Calu3 (cell line): ENCODE data around the gene KIRREL3. TPM values are rescaled to one million over a fixed set of nuclear protein-coding genes. Genes with fewer than 3 reads are reported as not detected.

ENCODE experiments used
- BruUV-seq: library from RNA; stranded (reverse); fragments of 400-500 nt; replicated peaks from 2 replicates; lab custom pipeline; 2021; lab: Mats Ljungman, UMichigan
- CTCF ChIA-PET: fragments of 300-600 bp; sonication (Branson Sonifier 250); formaldehyde crosslinking; loops from one replicate; lab custom pipeline; 2022; ENCODE audit warnings: antibody characterized with exemption; lab: Charles Lee
- DNase-seq: peaks from one replicate; pipeline ENCODE4 v3.0.0; 2022
- H3K27ac Mint-ChIP-seq: one replicate; pipeline ENCODE4 v1.8.0; 2022; ENCODE audit warnings: mixed read lengths; ENCODE audit not compliant: unreplicated experiment
- H3K27me3 Mint-ChIP-seq: one replicate; pipeline ENCODE4 v1.8.0; 2022; ENCODE audit warnings: mixed read lengths; ENCODE audit not compliant: unreplicated experiment
- H3K36me3 Mint-ChIP-seq: one replicate; pipeline ENCODE4 v1.8.0; 2022; ENCODE audit warnings: mild to moderate bottlenecking, moderate library complexity, mixed read lengths; ENCODE audit not compliant: insufficient read depth, unreplicated experiment
- H3K4me1 Mint-ChIP-seq: one replicate; pipeline ENCODE4 v1.8.0; 2022; ENCODE audit warnings: mild to moderate bottlenecking, low read depth, mixed read lengths; ENCODE audit not compliant: unreplicated experiment
- H3K4me3 Mint-ChIP-seq: one replicate; pipeline ENCODE4 v1.8.0; 2022; ENCODE audit warnings: mild to moderate bottlenecking, low read depth, moderate library complexity, mixed read lengths; ENCODE audit not compliant: unreplicated experiment
- H3K9me3 Mint-ChIP-seq: one replicate; pipeline ENCODE4 v1.8.0; 2022; ENCODE audit warnings: low read depth, mixed read lengths; ENCODE audit not compliant: unreplicated experiment
- intact Hi-C: fragments of 100-400 bp; cut with micrococcal nuclease; formaldehyde crosslinking; loops from one replicate; pipeline ENCODE4 v1.10.0; 2022; ENCODE audit not compliant: unreplicated experiment
- total RNA-seq: library from RNA; stranded (reverse); gene quantifications from 2 replicates; pipeline ENCODE4 v1.2.3, GENCODE V29; 2022
- TF ChIP-seq, protein P1 (sequence below): fragments of 200-600 bp; IDR thresholded peaks from one replicate; pipeline ENCODE4 v1.8.0; 2022; ENCODE audit warnings: antibody characterized with exemption; ENCODE audit not compliant: unreplicated experiment

Gene KIRREL3
- total RNA-seq, 1 experiment from 2014 or later, result 0.26 TPM

DNA sequence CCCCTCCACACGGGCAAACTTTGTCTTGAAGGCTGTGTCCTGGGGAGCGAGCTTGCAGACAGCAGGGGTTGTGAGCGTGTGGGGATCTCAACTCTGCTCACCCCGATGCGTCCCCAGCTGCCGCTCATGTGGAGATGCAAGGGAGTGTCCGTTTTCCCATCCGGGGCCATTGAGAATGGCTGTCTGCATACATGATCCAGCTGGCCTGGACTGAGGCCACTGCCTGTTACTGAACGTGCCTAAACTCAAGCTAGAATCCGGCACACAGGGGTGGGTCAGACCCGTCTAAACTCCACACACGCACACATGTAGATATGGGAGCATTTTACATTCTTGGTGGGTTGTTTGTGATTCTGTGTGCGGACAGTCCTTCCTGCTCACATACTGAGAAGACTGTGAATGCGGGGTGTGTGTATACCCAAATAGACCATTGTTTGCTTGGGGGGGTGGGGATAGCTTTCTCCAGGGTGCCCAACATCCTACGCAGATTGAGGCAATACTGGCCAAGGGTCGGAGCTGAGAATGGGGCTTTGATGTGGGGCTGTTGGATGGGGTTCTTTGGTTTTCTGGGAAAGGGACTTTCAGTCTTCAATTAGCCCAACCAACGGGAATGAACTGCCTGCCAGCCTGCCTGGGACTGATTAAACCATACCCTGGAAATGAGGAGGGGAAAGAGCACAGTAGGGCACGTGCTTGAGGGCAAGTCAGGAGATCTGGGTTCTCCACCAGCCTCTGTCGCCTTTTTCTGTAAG, 584.7 kb downstream of the KIRREL3 start:
- no peaks in the 10 kb centered on the region for H3K27me3 Mint-ChIP-seq
- peaks cover 11% of the 10 kb centered on the region for H3K36me3 Mint-ChIP-seq
- intact Hi-C loops, result no loop called here
- TF ChIP-seq, protein P1, sequence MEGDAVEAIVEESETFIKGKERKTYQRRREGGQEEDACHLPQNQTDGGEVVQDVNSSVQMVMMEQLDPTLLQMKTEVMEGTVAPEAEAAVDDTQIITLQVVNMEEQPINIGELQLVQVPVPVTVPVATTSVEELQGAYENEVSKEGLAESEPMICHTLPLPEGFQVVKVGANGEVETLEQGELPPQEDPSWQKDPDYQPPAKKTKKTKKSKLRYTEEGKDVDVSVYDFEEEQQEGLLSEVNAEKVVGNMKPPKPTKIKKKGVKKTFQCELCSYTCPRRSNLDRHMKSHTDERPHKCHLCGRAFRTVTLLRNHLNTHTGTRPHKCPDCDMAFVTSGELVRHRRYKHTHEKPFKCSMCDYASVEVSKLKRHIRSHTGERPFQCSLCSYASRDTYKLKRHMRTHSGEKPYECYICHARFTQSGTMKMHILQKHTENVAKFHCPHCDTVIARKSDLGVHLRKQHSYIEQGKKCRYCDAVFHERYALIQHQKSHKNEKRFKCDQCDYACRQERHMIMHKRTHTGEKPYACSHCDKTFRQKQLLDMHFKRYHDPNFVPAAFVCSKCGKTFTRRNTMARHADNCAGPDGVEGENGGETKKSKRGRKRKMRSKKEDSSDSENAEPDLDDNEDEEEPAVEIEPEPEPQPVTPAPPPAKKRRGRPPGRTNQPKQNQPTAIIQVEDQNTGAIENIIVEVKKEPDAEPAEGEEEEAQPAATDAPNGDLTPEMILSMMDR, result no peak
- H3K4me1 Mint-ChIP-seq, result peaks cover 8% of the 10 kb centered on the region
- H3K27ac Mint-ChIP-seq, result peak overlapping the region; percentile 27
- no TSS peak for BruUV-seq
- H3K9me3 Mint-ChIP-seq, result no peaks in the 10 kb centered on the region
- no peak for DNase-seq
- peak overlapping the region; percentile 60 for H3K4me3 Mint-ChIP-seq
- CTCF ChIA-PET, result interaction anchor here (0.8 to 1.1 kb wide), 3 partner anchors 16 to 88 kb away, joined by 3 to 4 read pairs (median 3); no protein-coding TSS in a partner anchor

DNA sequence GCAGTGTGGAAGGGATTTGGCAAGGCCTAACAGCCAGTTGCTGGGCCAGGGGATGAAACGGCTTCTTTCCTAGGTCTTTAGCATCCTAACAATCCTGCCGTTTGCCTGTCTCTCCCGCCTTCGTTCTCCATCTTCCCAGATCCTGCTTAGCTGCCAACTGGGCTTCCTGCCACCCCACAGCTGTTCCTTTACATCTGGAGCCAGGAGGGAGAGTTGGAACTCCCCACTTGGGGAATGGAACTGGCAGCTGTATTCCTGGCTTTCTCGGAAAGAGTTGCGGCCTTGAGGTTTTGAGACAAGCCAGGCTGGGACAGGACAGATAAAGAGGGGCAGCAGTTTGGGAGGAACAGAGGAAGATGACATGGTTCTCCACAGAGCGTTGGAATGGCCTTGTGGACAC, 585.4 kb downstream of the KIRREL3 start:
- no TSS peak for BruUV-seq
- no peak for DNase-seq
- Mint-ChIP-seq H3K36me3 (peaks cover 11% of the 10 kb centered on the region), H3K9me3 (no peaks in the 10 kb centered on the region), H3K27ac (no peak overlapping the region), H3K4me3 (no peak overlapping the region), H3K4me1 (peaks cover 8% of the 10 kb centered on the region), H3K27me3 (no peaks in the 10 kb centered on the region)
- TF ChIP-seq, protein P1, result no peak
- intact Hi-C loops, result no loop called here
- CTCF ChIA-PET, result interaction anchor here (1.1 kb wide), 1 partner anchor 87 kb away, joined by 3 read pairs; no protein-coding TSS in a partner anchor

DNA sequence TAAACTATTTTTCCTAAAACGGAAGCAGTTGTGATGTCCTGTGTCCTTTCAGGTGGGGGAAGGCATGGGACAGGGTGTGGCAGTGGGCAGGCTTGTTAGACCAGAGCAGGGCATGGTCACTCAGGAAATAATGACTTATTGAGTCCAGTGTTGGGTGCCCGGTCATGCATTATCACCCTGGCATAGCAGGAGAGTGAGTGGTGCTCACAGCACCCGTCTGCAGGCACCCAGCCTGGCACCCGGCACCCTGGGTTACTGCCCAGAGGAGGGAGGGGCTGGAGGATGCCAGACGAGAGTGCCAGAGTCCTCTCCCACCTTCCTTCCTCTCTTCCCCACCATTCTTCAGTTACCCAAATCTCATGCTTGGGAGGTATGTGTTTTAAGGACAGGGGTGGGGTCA, 586.0 kb downstream of the KIRREL3 start:
- Mint-ChIP-seq H3K36me3 (peaks cover 11% of the 10 kb centered on the region), H3K4me1 (peaks cover 8% of the 10 kb centered on the region), H3K4me3 (no peak overlapping the region), H3K27ac (no peak overlapping the region), H3K9me3 (no peaks in the 10 kb centered on the region), H3K27me3 (no peaks in the 10 kb centered on the region)
- TF ChIP-seq, protein P1, result no peak
- DNase-seq, result peak; percentile 6
- no TSS peak for BruUV-seq
- CTCF ChIA-PET, result interaction anchor here (1.1 kb wide), 1 partner anchor 87 kb away, joined by 3 read pairs; no protein-coding TSS in a partner anchor
- intact Hi-C loops, result no loop called here

DNA sequence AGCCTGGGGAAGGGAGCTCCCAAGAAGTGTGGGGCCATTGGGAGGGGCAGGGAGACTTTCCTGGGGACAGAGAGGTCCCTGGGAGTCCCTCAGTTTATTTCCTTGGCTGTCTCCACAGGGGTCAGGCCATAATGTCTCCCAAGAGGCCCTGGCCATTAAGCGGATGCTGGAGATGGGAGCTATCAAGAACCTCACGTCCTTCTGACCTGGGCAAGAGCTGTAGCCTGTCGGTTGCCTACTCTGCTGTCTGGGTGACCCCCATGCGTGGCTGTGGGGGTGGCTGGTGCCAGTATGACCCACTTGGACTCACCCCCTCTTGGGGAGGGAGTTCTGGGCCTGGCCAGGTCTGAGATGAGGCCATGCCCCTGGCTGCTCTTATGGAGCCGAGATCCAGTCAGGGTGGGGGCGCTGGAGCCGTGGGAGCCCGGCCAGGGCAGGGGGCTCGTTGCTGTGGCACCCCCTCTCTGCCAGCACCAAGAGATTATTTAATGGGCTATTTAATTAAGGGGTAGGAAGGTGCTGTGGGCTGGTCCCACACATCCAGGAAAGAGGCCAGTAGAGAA, 586.6 kb downstream of the KIRREL3 start:
- no peak for DNase-seq
- no peaks in the 10 kb centered on the region for H3K27me3 Mint-ChIP-seq
- peaks cover 12% of the 10 kb centered on the region for H3K4me1 Mint-ChIP-seq
- H3K36me3 Mint-ChIP-seq, result peaks cover 17% of the 10 kb centered on the region
- TF ChIP-seq, protein P1, result no peak
- BruUV-seq, result no TSS peak
- no peaks in the 10 kb centered on the region for H3K9me3 Mint-ChIP-seq
- intact Hi-C loops, result no loop called here
- H3K27ac Mint-ChIP-seq, result no peak overlapping the region
- CTCF ChIA-PET, result no interaction called here
- no peak overlapping the region for H3K4me3 Mint-ChIP-seq
